HuH-7 (cell line): ENCODE measurements around the gene ECE1.

Experiments used
- DNase-seq: peaks from one replicate; pipeline ENCODE4 v3.0.0; 2011; ENCODE audit warnings: low spot score

Gene ECE1

GRCh38 chr1:21289700-21290545 lies at the start of gene ECE1:
TSS of gene ECE1 (minus strand) at chr1:21290463. CDS start at chr1:21290414, 49 bp downstream.
- DNase-seq = no peak

GRCh38 chr1:21339356-21340229 lies 49.3 kb upstream of the ECE1 start:
- no peak for DNase-seq

DNA sequence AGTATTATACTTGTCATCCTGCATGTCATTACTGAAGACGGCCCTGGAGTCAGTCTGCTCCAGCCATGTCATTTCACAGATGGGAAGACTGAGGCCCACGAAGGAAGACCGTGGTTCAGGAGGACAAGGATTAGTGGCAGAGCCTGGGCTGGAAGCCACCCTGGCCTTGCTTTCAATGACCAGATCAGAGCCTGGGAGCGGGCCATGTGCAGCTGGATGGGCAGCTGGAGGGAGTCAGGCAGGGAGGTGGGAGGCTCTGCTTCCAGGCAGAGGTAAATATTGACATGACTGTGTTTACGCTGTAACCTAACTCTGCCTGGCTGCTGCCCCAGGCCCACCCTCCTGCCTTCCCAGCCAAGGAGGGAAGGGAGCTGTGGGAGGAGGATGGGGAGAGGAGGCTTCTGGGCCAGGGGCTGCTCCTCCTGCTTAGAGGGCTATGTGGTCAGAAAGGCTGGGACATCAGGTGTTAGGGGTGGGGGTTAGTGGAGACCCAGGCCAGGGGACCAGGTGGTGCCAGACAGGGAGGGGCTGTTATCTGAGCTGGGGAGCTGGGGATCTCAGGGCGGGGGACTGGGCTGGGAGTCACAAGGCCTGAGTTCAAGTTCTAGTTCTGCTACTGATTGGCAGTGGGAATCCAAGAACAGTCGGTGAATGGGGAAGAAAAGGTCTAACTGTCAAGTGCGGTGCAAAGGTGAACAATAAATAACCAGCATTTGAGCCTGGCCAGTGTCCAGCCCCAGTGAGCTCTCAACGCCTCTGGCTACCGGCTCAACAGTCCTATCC lies 48.5 kb upstream of the ECE1 start:
- peak; percentile 80 for DNase-seq

DNA sequence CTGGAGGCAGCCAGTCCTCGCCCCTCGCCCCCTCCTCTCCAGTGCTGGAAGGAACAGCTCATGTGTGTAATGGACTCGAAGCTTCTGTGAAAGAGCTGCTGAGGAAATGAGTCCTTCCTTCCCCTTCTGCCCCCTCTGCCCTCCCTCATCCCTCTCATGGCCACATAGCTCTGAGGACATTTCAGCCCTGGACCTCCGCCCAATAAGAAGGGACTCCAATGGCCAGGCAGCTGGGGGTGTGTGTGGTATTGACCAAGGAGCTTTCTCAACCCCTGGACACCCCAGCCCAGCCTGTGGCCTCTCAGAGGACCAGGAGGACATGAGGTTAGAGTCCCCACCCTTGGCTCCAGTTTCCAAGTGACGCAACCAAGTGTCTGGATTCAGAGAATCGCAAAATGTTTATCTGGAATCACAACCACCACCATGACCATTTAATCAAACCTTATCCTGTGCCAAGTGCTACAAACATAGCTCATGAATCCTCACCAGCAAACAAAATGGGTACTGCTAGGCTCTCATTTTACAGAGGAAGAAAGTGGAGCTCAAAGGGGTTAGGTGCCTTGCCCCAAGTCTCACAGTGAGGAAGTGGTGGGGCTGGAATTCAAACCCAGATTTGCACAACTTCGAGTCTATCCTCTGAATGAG lies 47.8 kb upstream of the ECE1 start:
- no peak for DNase-seq

DNA sequence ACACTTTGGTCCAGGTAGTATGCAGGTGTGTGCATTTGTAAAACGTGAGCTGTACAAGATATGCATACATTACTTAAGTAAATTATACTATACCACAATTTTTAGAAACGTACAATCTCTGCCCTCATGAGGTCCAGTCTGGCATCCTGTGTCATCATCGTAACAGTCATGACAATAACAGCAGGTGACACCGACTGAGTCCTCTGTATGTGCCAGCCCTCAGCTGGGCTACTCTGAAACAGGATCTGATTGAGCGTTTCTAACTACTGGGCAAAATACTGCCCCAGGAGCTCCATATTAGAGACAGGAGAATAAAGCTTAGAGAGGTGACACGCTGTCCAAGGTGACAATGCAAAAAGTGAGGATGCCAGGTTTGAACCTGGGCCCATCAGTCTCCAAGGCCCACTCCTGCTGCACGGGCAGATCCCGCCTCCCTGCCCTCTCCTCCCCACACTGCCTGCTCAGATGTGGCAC lies 47.2 kb upstream of the ECE1 start:
- DNase-seq = no peak

DNA sequence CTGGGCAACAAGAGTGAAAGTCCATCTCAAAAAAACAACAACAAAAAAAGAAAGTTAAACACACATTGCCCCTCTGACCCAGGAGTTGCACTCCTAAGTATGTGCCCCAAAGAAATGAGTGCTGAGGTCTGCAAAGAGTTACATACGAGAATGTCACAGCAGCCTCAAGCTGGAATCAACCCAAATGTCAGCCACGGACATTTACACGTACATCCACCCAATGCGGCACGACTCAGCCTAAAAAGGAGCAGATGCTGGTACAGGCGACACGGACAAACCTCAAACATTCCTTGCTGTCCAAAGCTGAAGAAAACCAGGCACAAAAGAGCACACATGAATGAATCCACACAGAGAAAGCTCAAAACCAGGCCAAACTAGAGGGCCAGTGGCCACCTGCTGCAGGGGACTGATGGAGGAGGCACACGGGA lies 46.8 kb upstream of the ECE1 start:
- DNase-seq = no peak

- no peak for DNase-seq
These were observed 45.5 kb upstream of the ECE1 start for GRCh38 chr1:21335750-21336224.

DNA sequence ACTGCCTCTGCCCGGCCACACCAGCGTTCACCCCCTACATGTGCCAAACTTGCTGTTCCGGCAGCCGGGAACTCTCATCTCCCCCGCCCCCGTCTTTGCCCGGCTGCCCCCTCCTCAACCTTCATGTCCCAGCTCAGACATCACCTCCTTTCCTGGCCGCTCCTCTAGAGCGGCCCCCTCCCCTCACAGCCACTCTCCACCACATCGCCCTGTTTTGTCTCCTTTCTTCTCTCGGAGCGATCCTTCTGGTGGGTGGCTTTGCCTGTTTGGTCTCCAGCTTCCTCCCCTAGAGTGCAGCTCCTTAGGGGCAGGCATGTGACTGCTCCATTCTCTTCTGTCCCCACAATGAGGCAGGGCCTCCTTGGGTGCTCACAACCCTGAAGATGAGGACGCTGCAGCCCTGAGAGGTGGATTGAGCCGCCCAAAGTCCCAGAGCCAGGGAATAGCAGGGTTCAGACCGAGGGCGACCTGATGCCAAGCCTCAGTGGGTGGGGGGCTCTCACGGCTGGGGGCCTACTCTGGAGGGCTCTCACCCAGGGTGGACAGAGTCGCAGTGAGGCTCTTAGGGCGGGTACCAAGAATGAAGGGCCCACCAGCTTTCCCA lies 44.9 kb upstream of the ECE1 start:
- no peak for DNase-seq

GRCh38 chr1:21334214-21335087 lies 44.2 kb upstream of the ECE1 start:
- peak; percentile 63 for DNase-seq

- no peak for DNase-seq
These were observed 43.6 kb upstream of the ECE1 start for GRCh38 chr1:21333824-21334213.

- no peak for DNase-seq
These were observed 42.5 kb upstream of the ECE1 start for GRCh38 chr1:21332554-21333311.

DNA sequence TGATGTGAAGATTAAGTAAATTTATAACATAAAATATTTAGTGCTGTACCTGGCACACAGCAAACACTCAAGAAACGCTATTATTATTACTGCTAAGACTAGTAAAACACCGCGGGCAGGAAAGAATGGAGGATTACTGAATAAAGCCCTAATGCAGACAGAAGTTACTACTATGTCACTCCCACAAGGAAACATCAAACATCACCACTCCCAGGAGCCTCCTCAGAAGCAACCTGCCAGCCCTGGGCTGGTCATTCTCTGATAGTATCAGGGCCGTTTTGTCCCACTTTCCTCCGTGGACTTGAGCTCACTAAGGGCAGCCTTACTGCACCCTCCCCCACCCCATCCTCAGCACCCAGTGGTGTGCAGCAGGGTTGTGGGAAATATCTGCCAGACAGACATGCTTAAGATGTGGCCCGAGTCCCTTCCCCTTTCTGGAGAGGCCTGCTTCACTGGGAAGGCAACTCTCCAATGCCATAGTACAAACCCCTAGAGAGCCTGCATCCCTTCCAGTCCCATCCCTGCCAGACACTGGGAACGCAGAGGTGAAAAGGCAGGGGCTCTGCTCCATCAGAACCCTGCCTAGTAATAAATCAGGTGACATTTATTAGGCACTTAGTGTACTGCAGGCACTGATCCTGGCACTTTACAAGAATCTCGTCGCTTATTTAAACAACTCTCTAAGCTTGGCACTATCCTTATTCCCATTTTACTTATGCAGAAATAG lies 41.7 kb upstream of the ECE1 start:
- no peak for DNase-seq

DNA sequence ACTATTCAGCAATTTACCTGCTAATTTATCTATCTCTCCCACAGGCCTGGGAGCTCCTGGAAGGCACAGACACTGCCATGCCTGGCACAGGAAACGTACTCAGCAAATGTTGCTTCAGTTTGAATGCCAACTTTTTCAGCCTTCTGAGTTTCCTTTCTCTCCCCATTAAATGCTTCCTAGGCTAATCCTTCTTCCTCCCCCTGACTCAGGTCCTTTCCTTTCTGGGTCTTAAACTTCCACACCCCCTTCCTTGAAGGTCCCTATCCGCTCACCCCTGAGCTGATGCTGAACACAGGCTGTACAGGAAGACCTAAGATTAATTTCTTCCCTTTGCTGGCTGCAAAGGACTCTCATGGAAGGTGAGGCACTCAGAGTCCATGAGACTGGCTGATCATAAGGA lies 40.3 kb upstream of the ECE1 start:
- no peak for DNase-seq

DNA sequence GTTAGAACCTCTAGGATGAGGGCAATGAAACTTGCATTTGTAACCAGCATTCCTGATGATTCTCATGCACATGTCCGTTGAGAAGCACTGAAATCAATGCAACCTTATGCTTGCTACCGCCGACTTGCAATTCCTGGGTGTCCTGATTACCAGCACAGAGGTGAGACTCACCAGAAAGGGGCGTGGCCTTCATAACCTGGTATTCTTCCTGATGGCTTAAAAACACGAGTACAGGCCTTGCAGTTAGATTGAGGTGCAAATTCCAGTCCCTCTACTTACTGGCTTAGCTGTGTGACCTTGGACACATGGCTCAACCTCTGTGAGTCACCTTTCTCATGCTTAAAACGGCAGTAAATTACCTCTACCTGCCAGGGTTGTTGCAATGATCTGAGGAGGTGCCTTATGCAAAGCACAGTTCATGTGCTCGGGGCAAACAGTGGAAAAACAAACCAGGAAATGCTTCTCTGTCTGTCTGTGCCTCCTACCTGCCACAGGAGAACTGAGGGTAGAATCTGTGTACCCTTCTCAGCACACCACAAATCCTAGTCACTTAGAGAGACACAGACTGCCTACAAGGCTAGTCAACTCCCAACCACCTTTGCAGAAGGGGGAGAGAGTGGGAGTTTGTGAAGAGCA lies 39.1 kb upstream of the ECE1 start:
- peak; percentile 56 for DNase-seq

GRCh38 chr1:21327566-21328323 lies 37.5 kb upstream of the ECE1 start:
- DNase-seq = no peak

- DNase-seq = no peak
These were observed 36.6 kb upstream of the ECE1 start for GRCh38 chr1:21326861-21327344.

- DNase-seq = no peak
These were observed 35.6 kb upstream of the ECE1 start for GRCh38 chr1:21325731-21326387.
